Right lobe of liver (tissue), 4 donors: ENCODE data around the gene GATC.

ENCODE experiments used
- POLR2A ChIP-seq: fragments of 450-650 bp; IDR thresholded peaks from one replicate; pipeline ENCODE4 v1.6.1; 2017; ENCODE audit warnings: antibody characterized with exemption, mild to moderate bottlenecking
- TF ChIP-seq, protein P1 (sequence below), 4 donors: fragments of 200-600 bp in 3 of 4; fragments of 450-650 bp in 1 of 4; IDR thresholded peaks; one replicate each; pipeline versions ENCODE4 v1.5.1 to v1.8.0; 2016 to 2022; ENCODE audit warnings: antibody characterized with exemption in 4 of 4, mild to moderate bottlenecking in 2 of 4
- donor health status: DM: no; HTN: no; CAD: no.
- donor health status: DM: no; HTN: no; CAD: no.
- donor health status: DM: no; HTN: yes; CAD: no.

- TF ChIP-seq, protein P1, sequence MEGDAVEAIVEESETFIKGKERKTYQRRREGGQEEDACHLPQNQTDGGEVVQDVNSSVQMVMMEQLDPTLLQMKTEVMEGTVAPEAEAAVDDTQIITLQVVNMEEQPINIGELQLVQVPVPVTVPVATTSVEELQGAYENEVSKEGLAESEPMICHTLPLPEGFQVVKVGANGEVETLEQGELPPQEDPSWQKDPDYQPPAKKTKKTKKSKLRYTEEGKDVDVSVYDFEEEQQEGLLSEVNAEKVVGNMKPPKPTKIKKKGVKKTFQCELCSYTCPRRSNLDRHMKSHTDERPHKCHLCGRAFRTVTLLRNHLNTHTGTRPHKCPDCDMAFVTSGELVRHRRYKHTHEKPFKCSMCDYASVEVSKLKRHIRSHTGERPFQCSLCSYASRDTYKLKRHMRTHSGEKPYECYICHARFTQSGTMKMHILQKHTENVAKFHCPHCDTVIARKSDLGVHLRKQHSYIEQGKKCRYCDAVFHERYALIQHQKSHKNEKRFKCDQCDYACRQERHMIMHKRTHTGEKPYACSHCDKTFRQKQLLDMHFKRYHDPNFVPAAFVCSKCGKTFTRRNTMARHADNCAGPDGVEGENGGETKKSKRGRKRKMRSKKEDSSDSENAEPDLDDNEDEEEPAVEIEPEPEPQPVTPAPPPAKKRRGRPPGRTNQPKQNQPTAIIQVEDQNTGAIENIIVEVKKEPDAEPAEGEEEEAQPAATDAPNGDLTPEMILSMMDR (IDR thresholded peaks at IDR 0.05), result no peak
- no peak for TF ChIP-seq POLR2A
Measured at GRCh38 chr12:120421701-120422100, 24.5 kb upstream of the GATC start.
